ENCODE results near the gene FZD8.

DNA sequence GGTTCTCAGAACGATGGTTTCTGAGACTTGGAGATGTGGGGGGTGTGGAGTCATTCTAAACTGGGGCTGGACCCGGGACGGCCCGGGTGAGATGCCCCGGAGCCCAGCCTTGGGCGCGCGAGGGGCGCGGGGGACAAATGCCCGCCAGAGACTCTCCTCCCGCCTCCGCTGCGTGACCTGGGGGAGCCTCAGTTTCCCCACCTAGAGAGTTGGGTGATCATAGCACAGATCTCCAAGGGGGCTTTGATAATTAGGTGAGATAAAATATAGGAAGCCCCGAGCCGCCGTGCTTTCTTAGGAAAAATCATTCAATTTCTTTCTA is 658 bp upstream of the FZD8 start:
- TF ChIP-seq, protein P1, sequence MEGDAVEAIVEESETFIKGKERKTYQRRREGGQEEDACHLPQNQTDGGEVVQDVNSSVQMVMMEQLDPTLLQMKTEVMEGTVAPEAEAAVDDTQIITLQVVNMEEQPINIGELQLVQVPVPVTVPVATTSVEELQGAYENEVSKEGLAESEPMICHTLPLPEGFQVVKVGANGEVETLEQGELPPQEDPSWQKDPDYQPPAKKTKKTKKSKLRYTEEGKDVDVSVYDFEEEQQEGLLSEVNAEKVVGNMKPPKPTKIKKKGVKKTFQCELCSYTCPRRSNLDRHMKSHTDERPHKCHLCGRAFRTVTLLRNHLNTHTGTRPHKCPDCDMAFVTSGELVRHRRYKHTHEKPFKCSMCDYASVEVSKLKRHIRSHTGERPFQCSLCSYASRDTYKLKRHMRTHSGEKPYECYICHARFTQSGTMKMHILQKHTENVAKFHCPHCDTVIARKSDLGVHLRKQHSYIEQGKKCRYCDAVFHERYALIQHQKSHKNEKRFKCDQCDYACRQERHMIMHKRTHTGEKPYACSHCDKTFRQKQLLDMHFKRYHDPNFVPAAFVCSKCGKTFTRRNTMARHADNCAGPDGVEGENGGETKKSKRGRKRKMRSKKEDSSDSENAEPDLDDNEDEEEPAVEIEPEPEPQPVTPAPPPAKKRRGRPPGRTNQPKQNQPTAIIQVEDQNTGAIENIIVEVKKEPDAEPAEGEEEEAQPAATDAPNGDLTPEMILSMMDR (IDR thresholded peaks at IDR 0.05; ENCODE audit: insufficient read depth, low read depth, low read length), result no peak
- TF ChIP-seq EZH2 (IDR thresholded peaks at IDR 0.05; ENCODE audit: insufficient read depth, low read length), result no peak
